ENCODE data around the gene SLC35F6.

DNA sequence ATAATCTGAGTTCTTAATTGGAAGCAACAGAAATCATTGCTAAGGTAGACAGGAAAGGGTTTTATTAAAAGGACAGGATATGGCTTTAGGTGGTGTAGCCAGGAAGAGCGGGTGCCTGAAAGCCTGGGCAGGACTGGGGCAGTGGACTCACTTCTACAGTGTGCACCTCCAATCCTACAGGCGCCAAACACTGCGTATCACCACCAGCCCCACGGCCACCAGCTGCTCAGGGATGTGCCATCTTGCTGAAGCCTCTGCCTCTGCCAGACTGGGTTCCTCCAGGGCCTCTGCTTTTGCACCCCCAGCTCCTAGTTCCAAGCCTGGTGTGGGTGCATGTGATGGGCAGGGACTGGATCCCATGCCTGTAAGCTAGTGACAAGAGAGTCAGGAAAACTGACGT, 54.2 kb downstream of the SLC35F6 start:
- TF ChIP-seq, protein P1, sequence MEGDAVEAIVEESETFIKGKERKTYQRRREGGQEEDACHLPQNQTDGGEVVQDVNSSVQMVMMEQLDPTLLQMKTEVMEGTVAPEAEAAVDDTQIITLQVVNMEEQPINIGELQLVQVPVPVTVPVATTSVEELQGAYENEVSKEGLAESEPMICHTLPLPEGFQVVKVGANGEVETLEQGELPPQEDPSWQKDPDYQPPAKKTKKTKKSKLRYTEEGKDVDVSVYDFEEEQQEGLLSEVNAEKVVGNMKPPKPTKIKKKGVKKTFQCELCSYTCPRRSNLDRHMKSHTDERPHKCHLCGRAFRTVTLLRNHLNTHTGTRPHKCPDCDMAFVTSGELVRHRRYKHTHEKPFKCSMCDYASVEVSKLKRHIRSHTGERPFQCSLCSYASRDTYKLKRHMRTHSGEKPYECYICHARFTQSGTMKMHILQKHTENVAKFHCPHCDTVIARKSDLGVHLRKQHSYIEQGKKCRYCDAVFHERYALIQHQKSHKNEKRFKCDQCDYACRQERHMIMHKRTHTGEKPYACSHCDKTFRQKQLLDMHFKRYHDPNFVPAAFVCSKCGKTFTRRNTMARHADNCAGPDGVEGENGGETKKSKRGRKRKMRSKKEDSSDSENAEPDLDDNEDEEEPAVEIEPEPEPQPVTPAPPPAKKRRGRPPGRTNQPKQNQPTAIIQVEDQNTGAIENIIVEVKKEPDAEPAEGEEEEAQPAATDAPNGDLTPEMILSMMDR (IDR thresholded peaks at IDR 0.05): no peak
- no peak for TF ChIP-seq POLR2A (IDR thresholded peaks at IDR 0.05)
- TF ChIP-seq POLR2AphosphoS5 (IDR thresholded peaks at IDR 0.05): no peak
